IMR-90 (cell line): ENCODE results near the gene NXPE3. TPM values are rescaled to one million over a fixed set of nuclear protein-coding genes. Genes with fewer than 3 reads are reported as not detected.

ENCODE experiments used
- ATAC-seq: fragments of 200-7000 bp; cut with Tn5 transposase; 2 replicates; pipeline ENCODE4 v1.9.1; 2020; ENCODE audit warnings: low read depth, mild to moderate bottlenecking, moderate library complexity
- BruUV-seq: library from RNA; stranded (reverse); fragments of 400-500 nt; replicated peaks from 2 replicates; lab custom pipeline; 2021; lab: Mats Ljungman, UMichigan
- CTCF ChIA-PET: fragments of 300-600 bp; formaldehyde crosslinking; extraction: SDS; loops from one replicate; lab custom pipeline; 2021; ENCODE audit warnings: antibody characterized with exemption; lab: Yijun Ruan, JAX
- POLR2A ChIA-PET: fragments of 300-600 bp; sonication (Branson Sonifier 250); formaldehyde crosslinking; loops from one replicate; lab custom pipeline; 2022; ENCODE audit warnings: antibody characterized with exemption; ENCODE audit not compliant: unreplicated experiment; lab: Charles Lee
- DNase-seq: peaks from one replicate; pipeline ENCODE4 v3.0.0; 2013
- H2AFZ ChIP-seq: replicated peaks from 2 replicates; pipeline ENCODE3; 2013; ENCODE audit warnings: low read length, mild to moderate bottlenecking; ENCODE audit not compliant: poor library complexity
- H2AK5ac ChIP-seq: 2 replicates; pipeline ENCODE4 v1.6.1; 2013; ENCODE audit warnings: low read depth, low read length, inconsistent platforms
- H2AK9ac ChIP-seq: replicated peaks from 2 replicates; pipeline ENCODE3; 2013; ENCODE audit warnings: mild to moderate bottlenecking, low read depth, low read length, moderate library complexity; ENCODE audit not compliant: poor library complexity
- H2BK120ac ChIP-seq: 2 replicates; pipeline ENCODE4 v1.6.1; 2013; ENCODE audit warnings: low read depth, low read length, inconsistent platforms
- H2BK15ac ChIP-seq: 3 replicates; pipeline ENCODE4 v1.6.1; 2013; ENCODE audit warnings: low read depth, low read length, inconsistent platforms
- H2BK20ac ChIP-seq: 2 replicates; pipeline ENCODE4 v1.6.1; 2013; ENCODE audit warnings: low read depth, mild to moderate bottlenecking, inconsistent platforms, low read length, moderate library complexity
- H2BK5ac ChIP-seq: 2 replicates; pipeline ENCODE4 v1.6.1; 2013; ENCODE audit warnings: mild to moderate bottlenecking, low read depth, low read length, inconsistent platforms; ENCODE audit not compliant: poor library complexity, severe bottlenecking
- H3K14ac ChIP-seq: replicated peaks from 2 replicates; pipeline ENCODE4 v1.6.1; 2013; ENCODE audit warnings: low read depth, low read length, inconsistent platforms
- H3K18ac ChIP-seq: 2 replicates; pipeline ENCODE4 v1.6.1; 2013; ENCODE audit warnings: low read depth, low read length, control low read depth
- H3K23ac ChIP-seq: 2 replicates; pipeline ENCODE4 v1.6.1; 2013; ENCODE audit warnings: low read depth, low read length, inconsistent platforms
- H3K27ac ChIP-seq: 2 replicates; pipeline ENCODE4 v1.5.1; 2013; ENCODE audit warnings: mild to moderate bottlenecking, control low read depth, low read length; ENCODE audit not compliant: insufficient read depth
- H3K27me3 ChIP-seq: 2 replicates; pipeline ENCODE4 v1.6.1; 2013; ENCODE audit warnings: low read length; ENCODE audit not compliant: control insufficient read depth, insufficient read depth
- H3K36me3 ChIP-seq: 2 replicates; pipeline ENCODE4 v1.6.1; 2013; ENCODE audit warnings: low read length, mixed read lengths; ENCODE audit not compliant: control insufficient read depth, insufficient read depth
- H3K4ac ChIP-seq: 2 replicates; pipeline ENCODE4 v1.6.1; 2013; ENCODE audit warnings: low read depth, low read length, inconsistent platforms
- H3K4me1 ChIP-seq: 2 replicates; pipeline ENCODE4 v1.6.1; 2013; ENCODE audit warnings: low read length, mixed read lengths; ENCODE audit not compliant: control insufficient read depth, insufficient read depth
- H3K4me2 ChIP-seq: 2 replicates; pipeline ENCODE4 v1.6.1; 2013; ENCODE audit warnings: low read depth, mild to moderate bottlenecking, control low read depth, low read length, moderate library complexity
- H3K4me3 ChIP-seq: 2 replicates; pipeline ENCODE4 v1.5.1; 2013; ENCODE audit warnings: low read depth, mild to moderate bottlenecking, control low read depth, low read length, moderate library complexity; ENCODE audit not compliant: insufficient read depth
- H3K56ac ChIP-seq: 2 replicates; pipeline ENCODE4 v1.6.1; 2013; ENCODE audit warnings: low read length, inconsistent platforms; ENCODE audit not compliant: insufficient read depth; ENCODE audit errors: extremely low read depth
- H3K79me1 ChIP-seq, 2 experiments: 2 replicates each; pipeline ENCODE4 v1.6.1; 2013; ENCODE audit warnings: low read length in 2 of 2, inconsistent platforms in 1 of 2, low read depth in 1 of 2
- H3K9ac ChIP-seq: 2 replicates; pipeline ENCODE4 v1.6.1; 2013; ENCODE audit warnings: low read depth, low read length, control low read depth
- H3K9me1 ChIP-seq: 2 replicates; pipeline ENCODE4 v1.6.1; 2013; ENCODE audit warnings: low read length, inconsistent platforms; ENCODE audit not compliant: insufficient read depth
- H3K9me3 ChIP-seq: 2 replicates; pipeline ENCODE4 v1.6.1; 2013; ENCODE audit warnings: low read length; ENCODE audit not compliant: control insufficient read depth, insufficient read depth
- H4K20me1 ChIP-seq: 2 replicates; pipeline ENCODE4 v1.6.1; 2013; ENCODE audit warnings: low read length, inconsistent platforms; ENCODE audit not compliant: insufficient read depth
- H4K5ac ChIP-seq: 2 replicates; pipeline ENCODE4 v1.6.1; 2013; ENCODE audit warnings: mild to moderate bottlenecking, low read depth, low read length, control low read depth
- H4K8ac ChIP-seq, 2 experiments: 2 replicates each; pipeline ENCODE4 v1.6.1; 2013; ENCODE audit warnings: low read depth in 2 of 2, low read length in 2 of 2, control low read depth in 1 of 2, inconsistent platforms in 1 of 2
- H4K91ac ChIP-seq: 2 replicates; pipeline ENCODE4 v1.6.1; 2013; ENCODE audit warnings: low read depth, low read length, inconsistent platforms; ENCODE audit not compliant: insufficient read depth
- CTCF ChIP-seq: conservative IDR thresholded peaks from 2 replicates; pipeline ENCODE4 v1.5.1; 2012; ENCODE audit warnings: mild to moderate bottlenecking, low read depth, low read length, improper control_type of control experiment
- SMC3 ChIP-seq: fragments of 150-350 bp; IDR thresholded peaks from 2 replicates; pipeline ENCODE4 v1.6.1; 2016; ENCODE audit warnings: low read depth, mild to moderate bottlenecking, antibody characterized with exemption, low read length, moderate library complexity
- WGBS, 2 experiments: methylation state at CpG; one replicate each; pipeline versions ENCODE4 v1.1.5 to v1.1.7; 2013; ENCODE audit warnings: missing lambda C conversion rate in 2 of 2; ENCODE audit not compliant: insufficient read length in 1 of 2; ENCODE audit errors: extremely low coverage in 2 of 2; 5-methylcytosine and 5-hydroxymethylcytosine counted together
- dilution Hi-C: fragments of 300-500 bp; cut with HindIII; formaldehyde crosslinking; loops from one replicate; pipeline ENCODE4 v1.14.3; 2018; ENCODE audit warnings: low sequenced_read_pairs; ENCODE audit not compliant: unreplicated experiment
- in situ Hi-C: fragments of 300-500 bp; cut with MboI; formaldehyde crosslinking; loops from 3 replicates; pipeline ENCODE4 v1.14.3; 2019; ENCODE audit warnings: low sequenced_read_pairs, inconsistent platforms, mixed read lengths
- intact Hi-C: fragments of 100-400 bp; cut with micrococcal nuclease; formaldehyde crosslinking; loops from 2 replicates; pipeline ENCODE4 v1.10.0; 2022
- polyA plus RNA-seq, 3 experiments: library from polyadenylated mRNA; depleted of rRNA; stranded (reverse); fragments of >200 nt; gene quantifications; 2 replicates each; pipeline ENCODE4 v1.2.3, GENCODE V29; 2012; ENCODE audit warnings: low replicate concordance in 1 of 3
- total RNA-seq: library from RNA; depleted of rRNA; stranded (reverse); fragments of >200 nt; gene quantifications from 2 replicates; pipeline ENCODE4 v1.2.3, GENCODE V29; 2012

The NXPE3 gene
- total and polyA plus RNA-seq, 2 of the 4 experiments (the other 2 are of a cell fraction) = 20.0 to 23.8 TPM

- dilution Hi-C loops = no loop called here
- no peak overlapping the region for H3K4me3 ChIP-seq
Observed at GRCh38 chr3:101848326-101848725, 69.3 kb downstream of the NXPE3 start.

More at GRCh38 chr3:101848326-101848725, 69.3 kb downstream of the NXPE3 start:
- no peaks in the 10 kb centered on the region for H3K27me3 ChIP-seq
- H3K56ac ChIP-seq = peak overlapping the region; percentile 11; the same call in 1 of the 2 replicates
- H3K36me3 ChIP-seq = peaks cover 15% of the 10 kb centered on the region
- ATAC-seq (no peak), DNase-seq (no peak)
- H3K23ac ChIP-seq = peak overlapping the region; percentile 93; the same call in 1 of the 2 replicates
- H3K9me1 ChIP-seq = peaks cover 9% of the 10 kb centered on the region
- H4K8ac ChIP-seq = peak overlapping the region; percentile 93 to 95
- H2AFZ ChIP-seq = no peak overlapping the region
- H2BK120ac ChIP-seq = 0 out of 2 replicates have a peak overlapping the region, but pooled peaks have one; percentile 41
- peaks cover 36% of the 10 kb centered on the region for H4K20me1 ChIP-seq
- no peak overlapping the region for H2BK20ac ChIP-seq
- peak overlapping the region; percentile 90 for H2BK5ac ChIP-seq
- H3K79me1 ChIP-seq = peaks cover 23 to 30% of the 10 kb centered on the region in 2 experiments
- BruUV-seq = no TSS peak
- no CpG with 5 or more reads among the region's 3 CpGs for WGBS, 2 experiments
- no peak overlapping the region for H2BK15ac ChIP-seq
- H3K4ac ChIP-seq = 0 out of 2 replicates have a peak overlapping the region, but pooled peaks have one; percentile 87
- no peak overlapping the region for H2AK9ac ChIP-seq
- H3K18ac ChIP-seq = peak overlapping the region; percentile 68; the same call in 1 of the 2 replicates
- intact Hi-C loops = no loop called here
- peak overlapping the region; percentile 20; the same call in 1 of the 2 replicates for H4K91ac ChIP-seq
- peak overlapping the region; percentile 84 for H3K9ac ChIP-seq
- H3K4me1 ChIP-seq = peaks cover 9% of the 10 kb centered on the region
- no peaks in the 10 kb centered on the region for H3K9me3 ChIP-seq
- POLR2A ChIA-PET = no interaction called here
- CTCF ChIA-PET = interaction anchor here (2.3 kb wide), 1 partner anchor 377 kb away, joined by 8 read pairs; no protein-coding TSS in a partner anchor
- 0 out of 2 replicates have a peak overlapping the region, but pooled peaks have one; percentile 43 for H3K14ac ChIP-seq
- H3K4me2 ChIP-seq = peak overlapping the region; percentile 66
- H2AK5ac ChIP-seq = no peak overlapping the region; the same call in 1 of the 2 replicates
- H4K5ac ChIP-seq = peak overlapping the region; percentile 58; the same call in 1 of the 2 replicates
- TF ChIP-seq CTCF (no peak), SMC3 (no peak)
- in situ Hi-C loops = no loop called here
- peak overlapping the region; percentile 96; the same call in 1 of the 2 replicates for H3K27ac ChIP-seq
